HEK293 (cell line): ENCODE data around the gene PTMA.

Experiments
- CTCF ChIA-PET: fragments of 350-600 bp; formaldehyde crosslinking; extraction: SDS; loops from one replicate; lab custom pipeline; 2021; ENCODE audit warnings: antibody characterized with exemption; lab: Yijun Ruan, JAX
- POLR2A ChIA-PET: fragments of 300-600 bp; formaldehyde crosslinking; extraction: SDS; loops from one replicate; lab custom pipeline; 2020; ENCODE audit warnings: antibody characterized with exemption, inconsistent platforms; lab: Yijun Ruan, JAX
- H3K27ac ChIP-seq: fragments of 200-500 bp; sonication (Bioruptor generic); 2 replicates; pipeline ENCODE4 v1.5.1; 2014; ENCODE audit warnings: low read depth, low read length, control low read depth, inconsistent platforms; ENCODE audit errors: extremely low read depth
- H3K36me3 ChIP-seq, 2 experiments: fragments of 200-500 bp in 1 of 2; sonication (Bioruptor generic) in 1 of 2; 1 replicate in 1 of 2; 2 replicates in 1 of 2; pipeline ENCODE4 v1.5.1; 2014 to 2017; ENCODE audit warnings: inconsistent platforms in 2 of 2, low read length in 2 of 2; ENCODE audit not compliant: control insufficient read depth in 2 of 2, insufficient read depth in 1 of 2
- H3K4me1 ChIP-seq: fragments of 200-500 bp; sonication (Bioruptor generic); 2 replicates; pipeline ENCODE4 v1.5.1; 2014; ENCODE audit warnings: mild to moderate bottlenecking, low read length, inconsistent platforms; ENCODE audit not compliant: control insufficient read depth, insufficient read depth
- H3K4me3 ChIP-seq: 2 replicates; pipeline ENCODE4 v1.5.1; 2011; ENCODE audit warnings: low read depth, mild to moderate bottlenecking, control low read depth, low read length, moderate library complexity
- H3K9me3 ChIP-seq: fragments of 200-500 bp; sonication (Bioruptor generic); 2 replicates; pipeline ENCODE4 v1.5.1; 2014; ENCODE audit warnings: low read depth, low read length, inconsistent platforms; ENCODE audit not compliant: control insufficient read depth, insufficient read depth
- ATF2 ChIP-seq: fragments of 450-650 bp; formaldehyde crosslinking; IDR thresholded peaks from 2 replicates; pipeline ENCODE4 v1.5.1; 2016; ENCODE audit warnings: missing biosample characterization, missing genetic modification characterization, low read depth
- GLIS1 ChIP-seq: fragments of 450-650 bp; formaldehyde crosslinking; IDR thresholded peaks from 2 replicates; pipeline ENCODE4 v1.5.1; 2016; ENCODE audit warnings: missing biosample characterization, missing genetic modification characterization
- MEIS1 ChIP-seq: sonication (generic); formaldehyde crosslinking; IDR thresholded peaks from 2 replicates; pipeline ENCODE4 v1.8.1; 2022; ENCODE audit warnings: missing genetic modification reagents, mild to moderate bottlenecking, borderline replicate concordance
- OVOL3 ChIP-seq: fragments of 450-650 bp; formaldehyde crosslinking; IDR thresholded peaks from 2 replicates; pipeline ENCODE4 v1.5.1; 2016; ENCODE audit warnings: missing biosample characterization, missing genetic modification characterization
- PRDM4 ChIP-seq: fragments of 450-650 bp; formaldehyde crosslinking; IDR thresholded peaks from 2 replicates; pipeline ENCODE4 v1.5.1; 2017; ENCODE audit warnings: missing biosample characterization, missing genetic modification characterization
- REST ChIP-seq: fragments of 450-650 bp; formaldehyde crosslinking; IDR thresholded peaks from 2 replicates; pipeline ENCODE4 v1.5.1; 2016; ENCODE audit warnings: missing biosample characterization, missing genetic modification characterization
- ZBTB11 ChIP-seq: fragments of 450-650 bp; formaldehyde crosslinking; conservative IDR thresholded peaks from 2 replicates; pipeline ENCODE4 v1.5.1; 2016; ENCODE audit warnings: low read depth, missing biosample characterization, missing genetic modification characterization
- ZBTB17 ChIP-seq: fragments of 450-650 bp; formaldehyde crosslinking; IDR thresholded peaks from 2 replicates; pipeline ENCODE4 v1.5.1; 2016; ENCODE audit warnings: missing biosample characterization, missing genetic modification characterization
- ZBTB20 ChIP-seq: fragments of 450-650 bp; formaldehyde crosslinking; IDR thresholded peaks from 2 replicates; pipeline ENCODE4 v1.5.1; 2016; ENCODE audit warnings: missing biosample characterization, missing genetic modification characterization
- ZFP3 ChIP-seq: fragments of 450-650 bp; formaldehyde crosslinking; IDR thresholded peaks from 2 replicates; pipeline ENCODE4 v1.5.1; 2016; ENCODE audit warnings: low read depth, missing biosample characterization, missing genetic modification characterization
- ZIC2 ChIP-seq: fragments of 450-650 bp; formaldehyde crosslinking; IDR thresholded peaks from 2 replicates; pipeline ENCODE4 v1.5.1; 2016; ENCODE audit warnings: missing biosample characterization, missing genetic modification characterization
- ZNF114 ChIP-seq: fragments of 450-650 bp; formaldehyde crosslinking; IDR thresholded peaks from 2 replicates; pipeline ENCODE4 v1.5.0; 2017; ENCODE audit warnings: missing biosample characterization, missing genetic modification characterization
- ZNF2 ChIP-seq: fragments of 450-650 bp; formaldehyde crosslinking; IDR thresholded peaks from 2 replicates; pipeline ENCODE4 v1.5.1; 2016; ENCODE audit warnings: missing biosample characterization, missing genetic modification characterization
- ZNF24 ChIP-seq: fragments of 450-650 bp; formaldehyde crosslinking; IDR thresholded peaks from 2 replicates; pipeline ENCODE4 v1.5.1; 2016; ENCODE audit warnings: missing biosample characterization, missing genetic modification characterization
- ZNF433 ChIP-seq: fragments of 450-650 bp; formaldehyde crosslinking; IDR thresholded peaks from 2 replicates; pipeline ENCODE4 v1.5.1; 2016; ENCODE audit warnings: missing biosample characterization, missing genetic modification characterization, low read depth
- ZNF48 ChIP-seq: fragments of 450-650 bp; formaldehyde crosslinking; IDR thresholded peaks from 2 replicates; pipeline ENCODE4 v1.5.1; 2016; ENCODE audit warnings: missing biosample characterization, missing genetic modification characterization
- ZNF707 ChIP-seq: fragments of 450-650 bp; formaldehyde crosslinking; IDR thresholded peaks from 2 replicates; pipeline ENCODE4 v1.5.1; 2016; ENCODE audit warnings: missing biosample characterization, missing genetic modification characterization

PTMA gene

GRCh38 chr2:231716666-231717280 lies 8.4 kb downstream of the PTMA start:
- H3K27ac ChIP-seq, result no peak overlapping the region

More at GRCh38 chr2:231716666-231717280, 8.4 kb downstream of the PTMA start:
- Histone ChIP-seq H3K9me3 (no peaks in the 10 kb centered on the region), H3K36me3 (peaks cover 2 to 28% of the 10 kb centered on the region in 2 experiments; a peak in 2 of 3 replicates), H3K4me3 (no peak overlapping the region)
- POLR2A ChIA-PET, result interaction anchor here (2.5 kb wide), 1 partner anchor 9 kb away, joined by 12 read pairs; the partner anchor contains the start of gene PTMA
- 0 out of 2 replicates have a peak, but pooled peaks have one; percentile 21 for TF ChIP-seq ZBTB17 (tag by site-specific recombination)
- TF ChIP-seq OVOL3, result no peak
- TF ChIP-seq ATF2 (tag by site-specific recombination), result no peak
- no peak for TF ChIP-seq PRDM4 (tag by site-specific recombination)
- TF ChIP-seq ZNF48 (tag by site-specific recombination), result no peak
- TF ChIP-seq ZNF2 (tag by site-specific recombination), result no peak
- peak; percentile 78 for TF ChIP-seq GLIS1 (tag by site-specific recombination)
- no peak for TF ChIP-seq ZNF433
- TF ChIP-seq ZBTB20 (tag by site-specific recombination), result no peak
- TF ChIP-seq ZFP3 (tag by site-specific recombination), result no peak
- no peak for TF ChIP-seq ZNF707 (tag by site-specific recombination)
- TF ChIP-seq ZBTB11 (tag by site-specific recombination), result no peak
- TF ChIP-seq ZIC2 (tag by site-specific recombination), result 0 out of 2 replicates have a peak, but pooled peaks have one; percentile 4
- no peak for TF ChIP-seq ZNF24 (tag by site-specific recombination)
- no peak for TF ChIP-seq MEIS1 (CRISPR knock-in tag)
- TF ChIP-seq ZNF114 (tag by site-specific recombination), result no peak
- TF ChIP-seq REST (tag by site-specific recombination), result no peak
- TF ChIP-seq, all 188 proteins: peak for 3
- peaks cover 17% of the 10 kb centered on the region for H3K4me1 ChIP-seq
- CTCF ChIA-PET, result interaction anchor here (1.2 to 5.8 kb wide), 10 partner anchors 8 to 199 kb away, joined by 3 to 182 read pairs (median 17); partner anchors contain the start of gene COPS7B
